Panc1 (cell line): ENCODE data around the gene ERO1B. TPM values are rescaled to one million over a fixed set of nuclear protein-coding genes. Genes with fewer than 3 reads are reported as not detected.

ENCODE experiments used
- ATAC-seq: fragments of 200-7000 bp; cut with Tn5 transposase; 2 replicates; pipeline ENCODE4 v1.9.1; 2020; ENCODE audit warnings: mild to moderate bottlenecking, moderate library complexity
- BruUV-seq: library from RNA; stranded (reverse); fragments of 400-500 nt; replicated peaks from 2 replicates; lab custom pipeline; 2021; lab: Mats Ljungman, UMichigan
- CTCF ChIA-PET: fragments of 300-600 bp; sonication (Branson Sonifier 250); formaldehyde crosslinking; loops from one replicate; lab custom pipeline; 2022; ENCODE audit warnings: antibody characterized with exemption; lab: Charles Lee
- POLR2A ChIA-PET: fragments of 300-600 bp; sonication (Branson Sonifier 250); formaldehyde crosslinking; loops from one replicate; lab custom pipeline; 2022; ENCODE audit warnings: antibody characterized with exemption; lab: Charles Lee
- DNase-seq: peaks from one replicate; pipeline ENCODE4 v3.0.0-alpha.2; 2010; ENCODE audit warnings: low read depth, low spot score
- H3K27ac ChIP-seq: 2 replicates; pipeline ENCODE4 v1.5.1; 2011; ENCODE audit warnings: mild to moderate bottlenecking, low read length, inconsistent platforms
- H3K27me3 ChIP-seq: fragments of 200-500 bp; sonication (Bioruptor generic); 2 replicates; pipeline ENCODE4 v1.6.0; 2014; ENCODE audit warnings: low read length, inconsistent platforms; ENCODE audit not compliant: control insufficient read depth, insufficient read depth
- H3K36me3 ChIP-seq: fragments of 200-500 bp; sonication (Bioruptor generic); 2 replicates; pipeline ENCODE4 v1.5.1; 2014; ENCODE audit warnings: inconsistent platforms, mild to moderate bottlenecking, low read length, moderate library complexity; ENCODE audit not compliant: control insufficient read depth, insufficient read depth
- H3K4me1 ChIP-seq: 2 replicates; pipeline ENCODE4 v1.5.1; 2011; ENCODE audit warnings: inconsistent platforms, mild to moderate bottlenecking, low read length, moderate library complexity; ENCODE audit not compliant: control insufficient read depth, insufficient read depth
- H3K4me3 ChIP-seq, 2 experiments: 2 replicates each; pipeline ENCODE4 v1.5.1; 2011 to 2012; ENCODE audit warnings: low read depth in 2 of 2, low read length in 2 of 2, mild to moderate bottlenecking in 2 of 2, inconsistent platforms in 1 of 2, moderate library complexity in 1 of 2
- H3K9me3 ChIP-seq: fragments of 200-500 bp; sonication (Bioruptor generic); 2 replicates; pipeline ENCODE4 v1.5.1; 2014; ENCODE audit warnings: low read depth, mild to moderate bottlenecking, inconsistent platforms, low read length, moderate library complexity; ENCODE audit not compliant: control insufficient read depth, insufficient read depth
- CTCF ChIP-seq: fragments of 450-650 bp; IDR thresholded peaks from 2 replicates; pipeline ENCODE4 v1.5.1; 2017; ENCODE audit warnings: mild to moderate bottlenecking
- POLR2AphosphoS5 ChIP-seq: IDR thresholded peaks from 2 replicates; pipeline ENCODE4 v1.6.1; 2012; ENCODE audit warnings: mild to moderate bottlenecking, low read depth, low read length, moderate library complexity
- SIN3A ChIP-seq: IDR thresholded peaks from 2 replicates; pipeline ENCODE4 v1.6.1; 2012; ENCODE audit warnings: low read depth, mild to moderate bottlenecking, low read length, moderate library complexity, borderline replicate concordance; ENCODE audit not compliant: insufficient read depth
- TCF7L2 ChIP-seq: IDR thresholded peaks from 2 replicates; pipeline ENCODE4 v1.6.1; 2011; ENCODE audit warnings: mild to moderate bottlenecking, low read depth, low read length, inconsistent platforms
- in situ Hi-C: cut with HindIII; loops from 2 replicates; pipeline ENCODE4 v1.10.0; 2016; ENCODE audit warnings: low sequenced_read_pairs, low pct_unique_long_range_greater_than_20kb
- intact Hi-C: fragments of 100-400 bp; cut with micrococcal nuclease; formaldehyde crosslinking; loops from one replicate; pipeline ENCODE4 v1.10.0; 2022; ENCODE audit not compliant: unreplicated experiment
- total RNA-seq: library from RNA; stranded (reverse); gene quantifications from one replicate; pipeline ENCODE4 v1.2.1, GENCODE V29; 2021; ENCODE audit not compliant: unreplicated experiment
- TF ChIP-seq, protein P1 (sequence below), 2 experiments: IDR thresholded peaks; 2 replicates each; pipeline ENCODE4 v1.6.1; 2011 to 2012; ENCODE audit warnings: low read depth in 2 of 2, control low read depth in 1 of 2, low read length in 1 of 2, mild to moderate bottlenecking in 1 of 2, moderate library complexity in 1 of 2; ENCODE audit not compliant: insufficient read depth in 1 of 2

The ERO1B gene
- total RNA-seq, 1 experiment from 2014 or later, result 19.9 TPM

- H3K27me3 ChIP-seq, result no peaks in the 10 kb centered on the region
- H3K36me3 ChIP-seq, result no peaks in the 10 kb centered on the region
- DNase-seq, result no peak
- ChIA-PET CTCF (no interaction called here), POLR2A (no interaction called here)
- H3K4me3 ChIP-seq, result no peak overlapping the region
- in situ Hi-C loops, result no loop called here
- H3K4me1 ChIP-seq, result peaks cover 12% of the 10 kb centered on the region
- intact Hi-C loops, result no loop called here
- no peaks in the 10 kb centered on the region for H3K9me3 ChIP-seq
- no peak overlapping the region for H3K27ac ChIP-seq
- ATAC-seq, result no peak
- no TSS peak for BruUV-seq
- TF ChIP-seq POLR2AphosphoS5, result no peak
- no peak for TF ChIP-seq SIN3A
- TF ChIP-seq, protein P1, sequence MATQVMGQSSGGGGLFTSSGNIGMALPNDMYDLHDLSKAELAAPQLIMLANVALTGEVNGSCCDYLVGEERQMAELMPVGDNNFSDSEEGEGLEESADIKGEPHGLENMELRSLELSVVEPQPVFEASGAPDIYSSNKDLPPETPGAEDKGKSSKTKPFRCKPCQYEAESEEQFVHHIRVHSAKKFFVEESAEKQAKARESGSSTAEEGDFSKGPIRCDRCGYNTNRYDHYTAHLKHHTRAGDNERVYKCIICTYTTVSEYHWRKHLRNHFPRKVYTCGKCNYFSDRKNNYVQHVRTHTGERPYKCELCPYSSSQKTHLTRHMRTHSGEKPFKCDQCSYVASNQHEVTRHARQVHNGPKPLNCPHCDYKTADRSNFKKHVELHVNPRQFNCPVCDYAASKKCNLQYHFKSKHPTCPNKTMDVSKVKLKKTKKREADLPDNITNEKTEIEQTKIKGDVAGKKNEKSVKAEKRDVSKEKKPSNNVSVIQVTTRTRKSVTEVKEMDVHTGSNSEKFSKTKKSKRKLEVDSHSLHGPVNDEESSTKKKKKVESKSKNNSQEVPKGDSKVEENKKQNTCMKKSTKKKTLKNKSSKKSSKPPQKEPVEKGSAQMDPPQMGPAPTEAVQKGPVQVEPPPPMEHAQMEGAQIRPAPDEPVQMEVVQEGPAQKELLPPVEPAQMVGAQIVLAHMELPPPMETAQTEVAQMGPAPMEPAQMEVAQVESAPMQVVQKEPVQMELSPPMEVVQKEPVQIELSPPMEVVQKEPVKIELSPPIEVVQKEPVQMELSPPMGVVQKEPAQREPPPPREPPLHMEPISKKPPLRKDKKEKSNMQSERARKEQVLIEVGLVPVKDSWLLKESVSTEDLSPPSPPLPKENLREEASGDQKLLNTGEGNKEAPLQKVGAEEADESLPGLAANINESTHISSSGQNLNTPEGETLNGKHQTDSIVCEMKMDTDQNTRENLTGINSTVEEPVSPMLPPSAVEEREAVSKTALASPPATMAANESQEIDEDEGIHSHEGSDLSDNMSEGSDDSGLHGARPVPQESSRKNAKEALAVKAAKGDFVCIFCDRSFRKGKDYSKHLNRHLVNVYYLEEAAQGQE (IDR thresholded peaks at IDR 0.05; ENCODE audit: insufficient read depth in 1 of 2, low read depth in 2 of 2, low read length in 1 of 2), result no peak
- TF ChIP-seq TCF7L2, result no peak
- TF ChIP-seq CTCF, result no peak
These were observed 6.2 kb downstream of the ERO1B start for GRCh38 chr1:236275586-236275985.

DNA sequence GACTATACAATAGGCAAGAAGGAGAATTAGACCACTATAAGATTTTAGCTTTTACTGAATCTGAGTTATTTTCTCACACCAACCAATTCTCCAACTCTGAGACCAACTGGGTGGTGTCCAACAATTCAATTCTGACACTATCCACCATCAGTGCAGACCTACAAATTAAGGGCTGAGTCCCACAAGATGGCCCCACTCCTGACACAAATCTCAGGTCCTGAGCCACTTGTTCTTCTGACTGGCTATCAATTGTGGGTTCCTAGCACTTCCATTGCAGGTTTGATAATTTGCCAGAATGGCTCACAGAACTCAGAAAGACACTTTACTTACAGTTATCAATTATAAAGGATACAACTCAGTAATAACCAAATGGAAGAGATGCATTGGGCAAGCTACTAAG is 6.7 kb downstream of the ERO1B start:
- in situ Hi-C loops (no loop called here), intact Hi-C loops (no loop called here)
- DNase-seq, result no peak
- no peaks in the 10 kb centered on the region for H3K9me3 ChIP-seq
- no peaks in the 10 kb centered on the region for H3K27me3 ChIP-seq
- TF ChIP-seq, protein P1 (IDR thresholded peaks at IDR 0.05; ENCODE audit: insufficient read depth in 1 of 2, low read depth in 2 of 2, low read length in 1 of 2), result no peak
- ChIA-PET POLR2A (no interaction called here), CTCF (no interaction called here)
- no TSS peak for BruUV-seq
- peaks cover 7% of the 10 kb centered on the region for H3K4me1 ChIP-seq
- H3K36me3 ChIP-seq, result no peaks in the 10 kb centered on the region
- H3K4me3 ChIP-seq, result no peak overlapping the region
- no peak for ATAC-seq
- no peak overlapping the region for H3K27ac ChIP-seq
